Natural killer cell (primary cell): Measurements from ENCODE around the gene YKT6. TPM values are rescaled to one million over a fixed set of nuclear protein-coding genes. Genes with fewer than 3 reads are reported as not detected.

Experiments
- ATAC-seq, 3 donors: fragments of 150-1000 bp in 2 of 3; fragments of 200-7000 bp in 1 of 3; cut with Tn5 transposase; 1 replicate in 1 of 3; 2 replicates in 2 of 3; pipeline ENCODE4 v1.10.0; 2021; ENCODE audit warnings: mild to moderate bottlenecking in 2 of 3, moderate library complexity in 2 of 3
- DNase-seq, 2 donors: peaks; one replicate each; pipeline versions ENCODE4 v3.0.0 to v3.0.0-alpha.2; 2013 to 2021; ENCODE audit warnings: mixed read lengths in 1 of 2
- H3K27ac ChIP-seq: one replicate; pipeline ENCODE4 v1.5.1; 2013; ENCODE audit warnings: mild to moderate bottlenecking, low read length
- H3K27me3 ChIP-seq: one replicate; pipeline ENCODE4 v1.6.1; 2013; ENCODE audit warnings: low read length; ENCODE audit not compliant: control insufficient read depth, insufficient read depth
- H3K36me3 ChIP-seq: one replicate; pipeline ENCODE4 v1.6.1; 2013; ENCODE audit warnings: low read length; ENCODE audit not compliant: control insufficient read depth, insufficient read depth
- H3K4me1 ChIP-seq: one replicate; pipeline ENCODE4 v1.6.1; 2013; ENCODE audit warnings: low read length; ENCODE audit not compliant: control insufficient read depth, insufficient read depth
- H3K4me3 ChIP-seq: one replicate; pipeline ENCODE4 v1.5.1; 2013; ENCODE audit warnings: low read length
- H3K9me3 ChIP-seq: one replicate; pipeline ENCODE4 v1.6.1; 2013; ENCODE audit warnings: low read length; ENCODE audit not compliant: control insufficient read depth, insufficient read depth
- H3K27ac Mint-ChIP-seq, 2 donors: one replicate each; pipeline ENCODE4 v1.8.0; 2022; ENCODE audit warnings: mild to moderate bottlenecking in 2 of 2, mixed read lengths in 2 of 2, moderate library complexity in 1 of 2
- H3K27me3 Mint-ChIP-seq, 2 donors: one replicate each; pipeline ENCODE4 v1.8.0; 2022; ENCODE audit warnings: low read depth in 2 of 2, mixed read lengths in 2 of 2
- H3K36me3 Mint-ChIP-seq: one replicate; pipeline ENCODE4 v1.8.0; 2022; ENCODE audit warnings: mixed read lengths
- H3K4me1 Mint-ChIP-seq, 2 donors: one replicate each; pipeline ENCODE4 v1.8.0; 2022; ENCODE audit warnings: mixed read lengths in 2 of 2
- H3K4me3 Mint-ChIP-seq: one replicate; pipeline ENCODE4 v1.8.0; 2022; ENCODE audit warnings: mild to moderate bottlenecking, moderate library complexity, mixed read lengths
- H3K9me3 Mint-ChIP-seq, 2 donors: one replicate each; pipeline ENCODE4 v1.8.0; 2022; ENCODE audit warnings: mixed read lengths in 2 of 2
- WGBS: methylation state at CpG from one replicate; pipeline ENCODE4 v1.1.7; 2013; ENCODE audit warnings: missing lambda C conversion rate; ENCODE audit not compliant: insufficient coverage; 5-methylcytosine and 5-hydroxymethylcytosine counted together
- intact Hi-C: fragments of 100-400 bp; cut with micrococcal nuclease; formaldehyde crosslinking; loops from one replicate; pipeline ENCODE4 v1.14.2; 2022
- total RNA-seq, 4 donors: library from RNA; stranded (reverse); fragments of 120-200 nt in 1 of 4; gene quantifications; one replicate each; pipeline versions ENCODE4 v1.2.3 to v1.2.4, GENCODE V29; 2013 to 2022
- TF ChIP-seq, protein P1 (sequence below): fragments of 200-600 bp; IDR thresholded peaks from one replicate; pipeline ENCODE4 v1.8.0; 2022; ENCODE audit warnings: antibody characterized with exemption

The YKT6 gene
- total RNA-seq, 3 donors from 2014 or later (not counting 1 experiment from before 2014, with no cell fraction given): 72.4 to 107 (median 87.1) TPM

- TF ChIP-seq, protein P1, sequence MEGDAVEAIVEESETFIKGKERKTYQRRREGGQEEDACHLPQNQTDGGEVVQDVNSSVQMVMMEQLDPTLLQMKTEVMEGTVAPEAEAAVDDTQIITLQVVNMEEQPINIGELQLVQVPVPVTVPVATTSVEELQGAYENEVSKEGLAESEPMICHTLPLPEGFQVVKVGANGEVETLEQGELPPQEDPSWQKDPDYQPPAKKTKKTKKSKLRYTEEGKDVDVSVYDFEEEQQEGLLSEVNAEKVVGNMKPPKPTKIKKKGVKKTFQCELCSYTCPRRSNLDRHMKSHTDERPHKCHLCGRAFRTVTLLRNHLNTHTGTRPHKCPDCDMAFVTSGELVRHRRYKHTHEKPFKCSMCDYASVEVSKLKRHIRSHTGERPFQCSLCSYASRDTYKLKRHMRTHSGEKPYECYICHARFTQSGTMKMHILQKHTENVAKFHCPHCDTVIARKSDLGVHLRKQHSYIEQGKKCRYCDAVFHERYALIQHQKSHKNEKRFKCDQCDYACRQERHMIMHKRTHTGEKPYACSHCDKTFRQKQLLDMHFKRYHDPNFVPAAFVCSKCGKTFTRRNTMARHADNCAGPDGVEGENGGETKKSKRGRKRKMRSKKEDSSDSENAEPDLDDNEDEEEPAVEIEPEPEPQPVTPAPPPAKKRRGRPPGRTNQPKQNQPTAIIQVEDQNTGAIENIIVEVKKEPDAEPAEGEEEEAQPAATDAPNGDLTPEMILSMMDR: no peak
- DNase-seq (no peak), ATAC-seq (no peak)
- H3K36me3 Mint-ChIP-seq: no peaks in the 10 kb centered on the region
- Histone ChIP-seq H3K4me3 (no peak overlapping the region), H3K27me3 (no peaks in the 10 kb centered on the region), H3K27ac (no peak overlapping the region), H3K36me3 (no peaks in the 10 kb centered on the region), H3K4me1 (no peaks in the 10 kb centered on the region), H3K9me3 (no peaks in the 10 kb centered on the region)
- peaks cover 0 to 2% of the 10 kb centered on the region in 2 donors for H3K27me3 Mint-ChIP-seq
- H3K9me3 Mint-ChIP-seq: no peaks in the 10 kb centered on the region
- intact Hi-C loops: no loop called here
- H3K27ac Mint-ChIP-seq: no peak overlapping the region
- WGBS: 84% methylated on average over 4 of the region's 4 CpGs
- H3K4me3 Mint-ChIP-seq: no peak overlapping the region
- H3K4me1 Mint-ChIP-seq: no peaks in the 10 kb centered on the region
These were observed 44.2 kb upstream of the YKT6 start for GRCh38 chr7:44156453-44157010.

DNA sequence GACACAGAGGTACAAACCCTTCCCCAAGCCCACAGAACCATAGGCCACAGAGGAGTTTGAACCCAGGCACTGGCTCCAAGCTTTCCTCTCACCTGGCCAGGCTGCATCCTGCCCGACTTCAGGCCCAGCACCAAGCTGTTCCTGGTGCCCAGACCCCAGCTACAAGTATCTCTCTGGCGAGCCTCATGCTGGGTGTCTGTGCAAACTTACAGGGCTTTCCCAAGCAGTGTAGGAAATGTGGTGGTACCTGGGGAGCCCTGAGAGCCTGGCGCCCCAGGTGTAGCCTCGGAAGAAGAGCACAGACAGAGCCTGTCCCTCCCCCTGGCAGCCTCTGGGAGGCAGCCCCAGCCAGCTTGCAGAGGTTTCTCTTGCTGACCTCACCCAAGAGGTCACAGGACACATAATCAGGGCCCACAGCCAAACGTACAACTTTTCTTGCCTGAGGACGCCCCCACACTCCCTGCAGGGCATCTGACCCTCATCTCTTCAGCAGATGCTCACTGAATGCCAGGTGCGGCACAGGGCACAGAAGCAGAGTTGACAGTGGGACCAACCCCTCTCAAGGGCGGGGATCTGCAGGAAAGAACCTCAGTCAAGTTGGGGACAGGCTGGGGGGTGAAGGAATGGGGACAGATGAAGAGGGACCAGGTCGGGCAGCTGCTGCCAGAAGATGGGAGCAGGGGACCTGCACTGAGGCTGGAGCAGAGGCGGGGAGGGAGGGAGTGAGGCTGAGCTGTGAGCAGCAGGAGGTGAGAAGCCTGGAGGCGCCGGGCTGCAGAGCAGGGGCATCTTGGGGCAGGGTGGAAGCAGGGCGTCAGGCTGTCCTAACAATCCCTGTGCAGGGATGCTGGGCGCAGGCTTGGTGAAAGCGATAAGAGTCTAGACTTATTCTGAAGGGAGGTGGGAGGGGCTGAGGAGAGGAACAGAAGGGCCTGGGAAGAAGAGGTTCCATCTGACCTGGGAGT lies 43.4 kb upstream of the YKT6 start:
- H3K9me3 Mint-ChIP-seq: no peaks in the 10 kb centered on the region
- DNase-seq (no peak), ATAC-seq (no peak)
- no peaks in the 10 kb centered on the region for H3K4me1 Mint-ChIP-seq
- WGBS: 87% methylated on average over 15 of the region's 15 CpGs
- Histone ChIP-seq H3K27ac (no peak overlapping the region), H3K36me3 (no peaks in the 10 kb centered on the region), H3K27me3 (no peaks in the 10 kb centered on the region), H3K4me3 (no peak overlapping the region), H3K9me3 (no peaks in the 10 kb centered on the region), H3K4me1 (no peaks in the 10 kb centered on the region)
- H3K36me3 Mint-ChIP-seq: no peaks in the 10 kb centered on the region
- H3K4me3 Mint-ChIP-seq: no peak overlapping the region
- H3K27ac Mint-ChIP-seq: no peak overlapping the region
- H3K27me3 Mint-ChIP-seq: peaks cover under 1 to 11% of the 10 kb centered on the region in 2 donors
- intact Hi-C loops: no loop called here
- TF ChIP-seq, protein P1: no peak

GRCh38 chr7:44158096-44158872 lies 42.5 kb upstream of the YKT6 start:
- WGBS: 90% methylated on average over 10 of the region's 10 CpGs
- H3K9me3 Mint-ChIP-seq: no peaks in the 10 kb centered on the region
- no peak for DNase-seq

More at GRCh38 chr7:44158096-44158872, 42.5 kb upstream of the YKT6 start:
- TF ChIP-seq, protein P1: no peak
- Mint-ChIP-seq H3K27me3 (peaks cover 5 to 20% of the 10 kb centered on the region in 2 donors), H3K4me3 (no peak overlapping the region), H3K27ac (no peak overlapping the region), H3K4me1 (no peaks in the 10 kb centered on the region), H3K36me3 (no peaks in the 10 kb centered on the region)
- no peak for ATAC-seq
- Histone ChIP-seq H3K4me1 (no peaks in the 10 kb centered on the region), H3K36me3 (no peaks in the 10 kb centered on the region), H3K4me3 (no peak overlapping the region), H3K9me3 (no peaks in the 10 kb centered on the region), H3K27ac (no peak overlapping the region), H3K27me3 (no peaks in the 10 kb centered on the region)
- intact Hi-C loops: no loop called here
